Heart left ventricle (tissue), 16 donors: ENCODE measurements around the gene STH. TPM values are rescaled to one million over a fixed set of nuclear protein-coding genes. Genes with fewer than 3 reads are reported as not detected.
A peak's percentile ranks its signal among the peaks of the same experiment; 100 is the strongest.
"Not testable (repeated sequence)": the region's sequence is repeated elsewhere in the genome, so short reads cannot be mapped to it uniquely, and the experiment has no call there.

Experiments
- ATAC-seq, 4 donors: fragments of 200-7000 bp; cut with Tn5 transposase; one replicate each; pipeline ENCODE4 v1.9.1; 2020 to 2022; ENCODE audit warnings: moderate library complexity in 4 of 4, mild to moderate bottlenecking in 3 of 4, moderate number of reproducible peaks in 1 of 4
- DNase-seq, 5 donors: peaks; one replicate each; pipeline ENCODE4 v3.0.0-alpha.2; 2020
- H3K27ac ChIP-seq, 12 donors: fragments of 200-600 bp; sonication (generic) in 4 of 12; one replicate each; pipeline versions ENCODE4 v1.5.0 to v1.8.0; 2016 to 2022; ENCODE audit warnings: mild to moderate bottlenecking in 2 of 12
- H3K27me3 ChIP-seq, 9 donors: fragments of 200-600 bp; sonication (generic) in 2 of 9; one replicate each; pipeline versions ENCODE4 v1.5.1 to v1.8.0; 2016 to 2022; ENCODE audit warnings: mild to moderate bottlenecking in 3 of 9
- H3K36me3 ChIP-seq, 9 donors: fragments of 200-600 bp; sonication (generic) in 2 of 9; one replicate each; pipeline versions ENCODE4 v1.5.0 to v1.8.0; 2018 to 2022; ENCODE audit warnings: mild to moderate bottlenecking in 2 of 9
- H3K4me1 ChIP-seq, 12 donors: fragments of 200-600 bp; sonication (generic) in 4 of 12; one replicate each; pipeline versions ENCODE4 v1.5.0 to v1.8.0; 2016 to 2022; ENCODE audit warnings: mild to moderate bottlenecking in 3 of 12
- H3K4me3 ChIP-seq, 12 donors: fragments of 200-600 bp; sonication (generic) in 4 of 12; one replicate each; pipeline versions ENCODE4 v1.5.0 to v1.8.0; 2017 to 2022; ENCODE audit warnings: mild to moderate bottlenecking in 9 of 12, moderate library complexity in 4 of 12
- H3K9me3 ChIP-seq, 12 donors: fragments of 200-600 bp; sonication (generic) in 4 of 12; one replicate each; pipeline versions ENCODE4 v1.5.0 to v1.8.0; 2016 to 2022; ENCODE audit warnings: mild to moderate bottlenecking in 1 of 12
- POLR2A ChIP-seq, 2 donors: fragments of 450-650 bp; IDR thresholded peaks; one replicate each; pipeline ENCODE4 v1.6.1; 2017; ENCODE audit warnings: antibody characterized with exemption in 2 of 2, mild to moderate bottlenecking in 2 of 2, moderate library complexity in 2 of 2
- WGBS, 4 donors: extraction: QIAGEN DNeasy Blood & Tissue Kit in 2 of 4; methylation state at CpG; one replicate each; pipeline versions ENCODE4 v1.1.5 to v1.1.7; 2013 to 2018; 5-methylcytosine and 5-hydroxymethylcytosine counted together
- intact Hi-C, 10 donors: fragments of 100-400 bp; cut with DNase I; formaldehyde crosslinking; loops; one replicate each; pipeline versions ENCODE4 v1.11.1 to v1.14.2; 2022
- polyA plus RNA-seq, 2 donors: library from polyadenylated mRNA; stranded (reverse); fragments of 200-250 nt; gene quantifications; one replicate each; pipeline ENCODE4 v1.2.3, GENCODE V29; 2013
- total RNA-seq, 9 donors: library from RNA; depleted of rRNA in 2 of 9; stranded (reverse); fragments of >200 nt in 2 of 9; fragmentation: NEBNext Ultra II Directional in 3 of 9; extraction: Animal tissue kit (Norgen Biotek cat#: 25700) in 3 of 9; gene quantifications; one replicate each; pipeline versions ENCODE4 v1.1.0 to v1.2.4, GENCODE V29; 2016 to 2023
- TF ChIP-seq, protein P1 (sequence below), 12 donors: fragments of 200-600 bp; sonication (generic) in 4 of 12; IDR thresholded peaks; one replicate each; pipeline versions ENCODE4 v1.5.0 to v1.8.0; 2018 to 2022; ENCODE audit warnings: antibody characterized with exemption in 12 of 12, mild to moderate bottlenecking in 5 of 12
- donor health status: ischemic (EF 13 %, LVEDD 7.1; RV severe dilation, severe dysfunction).
- donor health status: healthy with polysubstance abuse.
- donor health status: DM: no; HTN: yes; CAD: no.
- donor health status: DM: no; HTN: no; CAD: no.
- donor health status: ischemic (EF 25% LVEDD 6.9; RV normal size, moderate dysfunction).
- donor health status: ischemic (EF 25% LVEDD 5.7; RV mildly dilated, moderate dysfunction).
- donor health status: healthy.
- donor health status: DM: yes; HTN: yes; CAD: no.
- donor health status: ischemic (EF 35%, LVEDD 5.7; RV mildly dilated, moderate dysfunction).
- donor health status: nonischemic (EF 11% LVEDD 7.7; RV severe dilation, severe dysfunction).
- donor health status: DM: yes; HTN: yes; CAD: no.
- donor health status: PGD.
- donor health status: ischemic (EF 29% LVEDD 5.4; RV normal size, mild dysfunction).
- donor health status: nonischemic (EF 23%, LVEDD 6.1; RV moderate dilation, normal function).

The STH gene
- total and polyA plus RNA-seq, 11 donors: 0.56 to 1.6 TPM; not detected in 9

DNA sequence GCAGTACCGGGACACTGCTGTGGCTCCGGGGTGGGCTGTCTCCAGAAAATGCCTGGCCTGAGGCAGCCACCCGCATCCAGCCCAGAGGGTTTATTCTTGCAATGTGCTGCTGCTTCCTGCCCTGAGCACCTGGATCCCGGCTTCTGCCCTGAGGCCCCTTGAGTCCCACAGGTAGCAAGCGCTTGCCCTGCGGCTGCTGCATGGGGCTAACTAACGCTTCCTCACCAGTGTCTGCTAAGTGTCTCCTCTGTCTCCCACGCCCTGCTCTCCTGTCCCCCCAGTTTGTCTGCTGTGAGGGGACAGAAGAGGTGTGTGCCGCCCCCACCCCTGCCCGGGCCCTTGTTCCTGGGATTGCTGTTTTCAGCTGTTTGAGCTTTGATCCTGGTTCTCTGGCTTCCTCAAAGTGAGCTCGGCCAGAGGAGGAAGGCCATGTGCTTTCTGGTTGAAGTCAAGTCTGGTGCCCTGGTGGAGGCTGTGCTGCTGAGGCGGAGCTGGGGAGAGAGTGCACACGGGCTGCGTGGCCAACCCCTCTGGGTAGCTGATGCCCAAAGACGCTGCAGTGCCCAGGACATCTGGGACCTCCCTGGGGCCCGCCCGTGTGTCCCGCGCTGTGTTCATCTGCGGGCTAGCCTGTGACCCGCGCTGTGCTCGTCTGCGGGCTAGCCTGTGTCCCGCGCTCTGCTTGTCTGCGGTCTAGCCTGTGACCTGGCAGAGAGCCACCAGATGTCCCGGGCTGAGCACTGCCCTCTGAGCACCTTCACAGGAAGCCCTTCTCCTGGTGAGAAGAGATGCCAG, 12.9 kb downstream of the STH start:
- intact Hi-C loops: no loop called here

DNA sequence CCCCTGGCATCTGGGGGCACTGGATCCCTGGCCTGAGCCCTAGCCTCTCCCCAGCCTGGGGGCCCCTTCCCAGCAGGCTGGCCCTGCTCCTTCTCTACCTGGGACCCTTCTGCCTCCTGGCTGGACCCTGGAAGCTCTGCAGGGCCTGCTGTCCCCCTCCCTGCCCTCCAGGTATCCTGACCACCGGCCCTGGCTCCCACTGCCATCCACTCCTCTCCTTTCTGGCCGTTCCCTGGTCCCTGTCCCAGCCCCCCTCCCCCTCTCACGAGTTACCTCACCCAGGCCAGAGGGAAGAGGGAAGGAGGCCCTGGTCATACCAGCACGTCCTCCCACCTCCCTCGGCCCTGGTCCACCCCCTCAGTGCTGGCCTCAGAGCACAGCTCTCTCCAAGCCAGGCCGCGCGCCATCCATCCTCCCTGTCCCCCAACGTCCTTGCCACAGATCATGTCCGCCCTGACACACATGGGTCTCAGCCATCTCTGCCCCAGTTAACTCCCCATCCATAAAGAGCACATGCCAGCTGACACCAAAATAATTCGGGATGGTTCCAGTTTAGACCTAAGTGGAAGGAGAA, 13.5 kb downstream of the STH start:
- H3K27ac ChIP-seq: no peak overlapping the region
- intact Hi-C loops: no loop called here
- WGBS, 4 donors: 77 to 88% (median 85%) methylated on average over 10 to 11 of the region's 11 CpGs
- H3K9me3 ChIP-seq: no peaks in the 10 kb centered on the region
- TF ChIP-seq, protein P1, sequence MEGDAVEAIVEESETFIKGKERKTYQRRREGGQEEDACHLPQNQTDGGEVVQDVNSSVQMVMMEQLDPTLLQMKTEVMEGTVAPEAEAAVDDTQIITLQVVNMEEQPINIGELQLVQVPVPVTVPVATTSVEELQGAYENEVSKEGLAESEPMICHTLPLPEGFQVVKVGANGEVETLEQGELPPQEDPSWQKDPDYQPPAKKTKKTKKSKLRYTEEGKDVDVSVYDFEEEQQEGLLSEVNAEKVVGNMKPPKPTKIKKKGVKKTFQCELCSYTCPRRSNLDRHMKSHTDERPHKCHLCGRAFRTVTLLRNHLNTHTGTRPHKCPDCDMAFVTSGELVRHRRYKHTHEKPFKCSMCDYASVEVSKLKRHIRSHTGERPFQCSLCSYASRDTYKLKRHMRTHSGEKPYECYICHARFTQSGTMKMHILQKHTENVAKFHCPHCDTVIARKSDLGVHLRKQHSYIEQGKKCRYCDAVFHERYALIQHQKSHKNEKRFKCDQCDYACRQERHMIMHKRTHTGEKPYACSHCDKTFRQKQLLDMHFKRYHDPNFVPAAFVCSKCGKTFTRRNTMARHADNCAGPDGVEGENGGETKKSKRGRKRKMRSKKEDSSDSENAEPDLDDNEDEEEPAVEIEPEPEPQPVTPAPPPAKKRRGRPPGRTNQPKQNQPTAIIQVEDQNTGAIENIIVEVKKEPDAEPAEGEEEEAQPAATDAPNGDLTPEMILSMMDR (IDR thresholded peaks at IDR 0.05): no peak
- no peak for TF ChIP-seq POLR2A (IDR thresholded peaks at IDR 0.05)
- H3K27me3 ChIP-seq: no peaks in the 10 kb centered on the region
- no peaks in the 10 kb centered on the region for H3K4me1 ChIP-seq
- no peak overlapping the region for H3K4me3 ChIP-seq
- peak in 1 of 4 donors; percentile 18 for ATAC-seq
- DNase-seq: peak in 1 of 5 donors; percentile 34
- no peaks in the 10 kb centered on the region for H3K36me3 ChIP-seq

More for the DNA sequence above, 12.9 kb downstream of the STH start:
- Histone ChIP-seq H3K9me3 (no peaks in the 10 kb centered on the region), H3K36me3 (no peaks in the 10 kb centered on the region), H3K27me3 (no peaks in the 10 kb centered on the region), H3K4me1 (no peaks in the 10 kb centered on the region), H3K27ac (no peak overlapping the region), H3K4me3 (no peak overlapping the region)
- ATAC-seq: peak in 1 of 4 donors; percentile 34
- 79 to 88% (median 86%) methylated on average over 16 to 28 of the region's 28 CpGs for WGBS, 4 donors
- DNase-seq: peak in 1 of 5 donors; percentile 47
- TF ChIP-seq POLR2A (IDR thresholded peaks at IDR 0.05): no peak
- TF ChIP-seq, protein P1 (IDR thresholded peaks at IDR 0.05): no peak

DNA sequence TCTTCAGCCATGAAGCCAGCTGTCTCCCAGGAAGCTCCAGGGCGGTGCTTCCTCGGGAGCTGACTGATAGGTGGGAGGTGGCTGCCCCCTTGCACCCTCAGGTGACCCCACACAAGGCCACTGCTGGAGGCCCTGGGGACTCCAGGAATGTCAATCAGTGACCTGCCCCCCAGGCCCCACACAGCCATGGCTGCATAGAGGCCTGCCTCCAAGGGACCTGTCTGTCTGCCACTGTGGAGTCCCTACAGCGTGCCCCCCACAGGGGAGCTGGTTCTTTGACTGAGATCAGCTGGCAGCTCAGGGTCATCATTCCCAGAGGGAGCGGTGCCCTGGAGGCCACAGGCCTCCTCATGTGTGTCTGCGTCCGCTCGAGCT, 14.1 kb downstream of the STH start:
- Histone ChIP-seq H3K4me3 (no peak overlapping the region), H3K27ac (no peak overlapping the region), H3K4me1 (no peaks in the 10 kb centered on the region), H3K27me3 (no peaks in the 10 kb centered on the region), H3K36me3 (no peaks in the 10 kb centered on the region), H3K9me3 (no peaks in the 10 kb centered on the region)
- 89 to 92% (median 89%) methylated on average over 5 to 7 of the region's 7 CpGs for WGBS, 4 donors
- peak in 1 of 5 donors; percentile 40 for DNase-seq
- ATAC-seq: no peak
- TF ChIP-seq, protein P1 (IDR thresholded peaks at IDR 0.05): no peak
- TF ChIP-seq POLR2A (IDR thresholded peaks at IDR 0.05): no peak
- intact Hi-C loops: no loop called here

DNA sequence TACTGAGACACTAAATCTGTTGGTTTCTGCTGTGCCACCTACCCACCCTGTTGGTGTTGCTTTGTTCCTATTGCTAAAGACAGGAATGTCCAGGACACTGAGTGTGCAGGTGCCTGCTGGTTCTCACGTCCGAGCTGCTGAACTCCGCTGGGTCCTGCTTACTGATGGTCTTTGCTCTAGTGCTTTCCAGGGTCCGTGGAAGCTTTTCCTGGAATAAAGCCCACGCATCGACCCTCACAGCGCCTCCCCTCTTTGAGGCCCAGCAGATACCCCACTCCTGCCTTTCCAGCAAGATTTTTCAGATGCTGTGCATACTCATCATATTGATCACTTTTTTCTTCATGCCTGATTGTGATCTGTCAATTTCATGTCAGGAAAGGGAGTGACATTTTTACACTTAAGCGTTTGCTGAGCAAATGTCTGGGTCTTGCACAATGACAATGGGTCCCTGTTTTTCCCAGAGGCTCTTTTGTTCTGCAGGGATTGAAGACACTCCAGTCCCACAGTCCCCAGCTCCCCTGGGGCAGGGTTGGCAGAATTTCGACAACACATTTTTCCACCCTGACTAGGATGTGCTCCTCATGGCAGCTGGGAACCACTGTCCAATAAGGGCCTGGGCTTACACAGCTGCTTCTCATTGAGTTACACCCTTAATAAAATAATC, 14.6 kb downstream of the STH start:
- no peaks in the 10 kb centered on the region for H3K4me1 ChIP-seq
- WGBS, 4 donors: 71 to 78% (median 75%) methylated on average over 9 of the region's 9 CpGs
- no peaks in the 10 kb centered on the region for H3K9me3 ChIP-seq
- H3K36me3 ChIP-seq: no peaks in the 10 kb centered on the region
- no peaks in the 10 kb centered on the region for H3K27me3 ChIP-seq
- TF ChIP-seq POLR2A (IDR thresholded peaks at IDR 0.05): no peak
- TF ChIP-seq, protein P1 (IDR thresholded peaks at IDR 0.05): no peak
- intact Hi-C loops: no loop called here
- ATAC-seq (no peak), DNase-seq (peak in 1 of 5 donors; percentile 39)
- H3K27ac ChIP-seq: no peak overlapping the region
- no peak overlapping the region for H3K4me3 ChIP-seq

DNA sequence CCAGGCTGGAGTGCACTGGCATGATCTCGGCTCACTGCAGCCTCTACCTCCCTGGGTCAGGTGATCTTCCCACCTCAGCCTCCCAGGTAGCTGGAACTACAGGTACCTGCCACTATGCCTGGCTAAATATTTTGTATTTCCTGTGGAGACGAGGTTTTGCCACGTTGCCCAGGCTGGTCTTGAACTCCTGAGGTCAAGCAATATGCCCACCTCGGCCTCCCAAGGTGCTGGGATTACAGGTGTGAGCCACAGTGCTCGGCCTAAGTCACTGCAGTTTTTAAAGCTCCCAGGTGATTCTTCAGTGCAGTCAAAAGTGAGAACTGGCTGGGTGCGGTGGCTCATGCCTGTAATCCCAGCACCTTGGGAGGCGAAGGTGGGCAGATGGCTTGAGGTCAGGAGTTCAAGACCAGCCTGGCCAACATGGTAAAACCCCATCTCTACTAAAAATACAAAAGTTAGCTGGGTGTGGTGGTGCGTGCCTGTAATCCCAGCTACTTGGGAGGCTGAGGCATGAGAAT, 20.4 kb downstream of the STH start:
- H3K4me3 ChIP-seq, ATAC-seq, H3K9me3 ChIP-seq, H3K4me1 ChIP-seq, H3K27me3 ChIP-seq, intact Hi-C loops, DNase-seq: not testable (repeated sequence)
- Histone ChIP-seq H3K27ac (peak overlapping the region in 1 of 12 donors; percentile 64), H3K36me3 (peaks cover 0 to 19% (median 0%) of the 10 kb centered on the region in 9 donors)
- WGBS, 4 donors: 89 to 96% (median 94%) methylated on average over 7 to 8 of the region's 8 CpGs
